BJ (cell line): ENCODE results near the gene TNFSF13B. TPM values are rescaled to one million over a fixed set of nuclear protein-coding genes. Genes with fewer than 3 reads are reported as not detected.

Experiments used
- CTCF ChIA-PET: fragments of 350-600 bp; formaldehyde crosslinking; extraction: SDS; loops from one replicate; lab custom pipeline; 2021; ENCODE audit warnings: antibody characterized with exemption, inconsistent platforms; lab: Yijun Ruan, JAX
- POLR2A ChIA-PET: fragments of 300-600 bp; sonication (Branson Sonifier 250); formaldehyde crosslinking; extraction: SDS; loops from one replicate; lab custom pipeline; 2021; ENCODE audit warnings: antibody characterized with exemption; lab: Charles Lee
- DNase-seq: peaks from one replicate; pipeline ENCODE4 v3.0.0-alpha.2; 2011; ENCODE audit warnings: low read depth
- H3K27me3 ChIP-seq: 2 replicates; pipeline ENCODE4 v1.6.0; 2011; ENCODE audit warnings: low read length; ENCODE audit not compliant: control insufficient read depth, insufficient read depth
- H3K36me3 ChIP-seq: 2 replicates; pipeline ENCODE4 v1.5.1; 2011; ENCODE audit warnings: low read length; ENCODE audit not compliant: control insufficient read depth, insufficient read depth
- H3K4me3 ChIP-seq: 2 replicates; pipeline ENCODE4 v1.5.1; 2011; ENCODE audit warnings: low read depth, mild to moderate bottlenecking, control low read depth, low read length
- CTCF ChIP-seq: IDR thresholded peaks from 2 replicates; pipeline ENCODE4 v1.5.1; 2011; ENCODE audit warnings: low read depth, mild to moderate bottlenecking, control low read depth, inconsistent platforms, low read length, moderate library complexity; ENCODE audit not compliant: insufficient read depth
- polyA plus RNA-seq: library from polyadenylated mRNA; depleted of rRNA; stranded (reverse); fragments of >200 nt; gene quantifications from 2 replicates; pipeline ENCODE4 v1.2.3, GENCODE V29; 2011; rRNA removed
- small RNA-seq: library from RNA; depleted of rRNA; stranded (forward); fragments of <200 nt; gene quantifications from one replicate; pipeline ENCODE3, GENCODE V24; 2012; ENCODE audit warnings: low replicate concordance, low read depth; ENCODE audit not compliant: insufficient read length

Gene TNFSF13B
- polyA plus RNA-seq, 1 experiment, result 0.26 TPM

- ChIA-PET POLR2A (no interaction called here), CTCF (interaction anchor here (2.2 kb wide), 1 partner anchor 10 kb away, joined by 5 read pairs; no protein-coding TSS in a partner anchor)
- Histone ChIP-seq H3K27me3 (no peaks in the 10 kb centered on the region), H3K36me3 (no peaks in the 10 kb centered on the region), H3K4me3 (no peak overlapping the region)
- no peak for DNase-seq
- no peak for TF ChIP-seq CTCF
Observed at GRCh38 chr13:108352599-108352998, 83.1 kb downstream of the TNFSF13B start.

GRCh38 chr13:108357228-108357627 is 87.7 kb downstream of the TNFSF13B start:
- no peak for DNase-seq
- POLR2A ChIA-PET, result no interaction called here
- CTCF ChIA-PET, result no interaction called here

More at GRCh38 chr13:108357228-108357627, 87.7 kb downstream of the TNFSF13B start:
- Histone ChIP-seq H3K36me3 (no peaks in the 10 kb centered on the region), H3K27me3 (no peaks in the 10 kb centered on the region), H3K4me3 (no peak overlapping the region)
- no peak for TF ChIP-seq CTCF

Small RNAs within 50 kb of the gene (small RNA-seq; reads per million reads assigned to genes)
- not detected for gene RNA5SP39

Other genes starting within 250 kb of the TNFSF13B start
- 2.7 and 6.2 TPM in 2 replicates for gene LIG4, start 54.2 kb upstream of the TNFSF13B start, polyA plus RNA-seq
- 2.7 and 5.6 TPM in 2 replicates for gene ABHD13, start 51.3 kb upstream of the TNFSF13B start, polyA plus RNA-seq